IgD-negative memory B cell (primary cell): Measurements from ENCODE around the gene OR5I1. TPM values are rescaled to one million over a fixed set of nuclear protein-coding genes. Genes with fewer than 3 reads are reported as not detected.

Experiments
- polyA plus RNA-seq: library from polyadenylated mRNA; unstranded; fragments of 300-500 nt; fragmentation: Illumina TruSeq; gene quantifications from one replicate; pipeline ENCODE4 v1.2.3, GENCODE V29; 2021

The OR5I1 gene
- polyA plus RNA-seq, 1 donor from 2014 or later, result not detected

Other genes with a start within 250 kb of the OR5I1 start
- gene OR5D13, start 163.0 kb downstream of the OR5I1 start, polyA plus RNA-seq, result not detected
- gene OR5D14, start 140.8 kb downstream of the OR5I1 start, polyA plus RNA-seq, result not detected
- gene OR5L1, start 125.0 kb downstream of the OR5I1 start, polyA plus RNA-seq, result not detected
- gene OR5D18, start 116.8 kb downstream of the OR5I1 start, polyA plus RNA-seq, result not detected
- not detected for gene OR5L2, start 109.2 kb downstream of the OR5I1 start, polyA plus RNA-seq
- not detected for gene OR5D16, start 97.6 kb downstream of the OR5I1 start, polyA plus RNA-seq
- not detected for gene TRIM51, start 53.1 kb downstream of the OR5I1 start, polyA plus RNA-seq
- gene OR5W2, start 21.8 kb downstream of the OR5I1 start, polyA plus RNA-seq, result not detected
- not detected for gene OR10AG1, start 33.5 kb upstream of the OR5I1 start, polyA plus RNA-seq
- not detected for gene OR5F1, start 58.2 kb upstream of the OR5I1 start, polyA plus RNA-seq
- not detected for gene OR5AS1, start 91.3 kb upstream of the OR5I1 start, polyA plus RNA-seq
- gene OR8I2, start 156.9 kb upstream of the OR5I1 start, polyA plus RNA-seq, result not detected
- not detected for gene OR8H2, start 167.3 kb upstream of the OR5I1 start, polyA plus RNA-seq
- not detected for gene OR8H3, start 186.0 kb upstream of the OR5I1 start, polyA plus RNA-seq
- gene OR8J3, start 203.8 kb upstream of the OR5I1 start, polyA plus RNA-seq, result not detected
- gene OR8K5, start 223.9 kb upstream of the OR5I1 start, polyA plus RNA-seq, result not detected
- not detected for gene OR5J2, start 240.2 kb upstream of the OR5I1 start, polyA plus RNA-seq